Loucy (cell line): Measurements from ENCODE around the gene MAP3K13.

Experiments
- H2AFZ ChIP-seq: fragments of 200-600 bp; sonication (generic); 2 replicates; pipeline ENCODE4 v1.6.0; 2016; ENCODE audit warnings: antibody characterized with exemption, mild to moderate bottlenecking, low read length, moderate library complexity
- H3F3A ChIP-seq: fragments of 200-600 bp; 2 replicates; pipeline ENCODE4 v1.6.0; 2016; ENCODE audit warnings: antibody characterized with exemption, low read depth, mild to moderate bottlenecking
- H3K27me3 ChIP-seq: fragments of 200-600 bp; sonication (generic); 2 replicates; pipeline ENCODE4 v1.6.1; 2014; ENCODE audit warnings: low read length, mild to moderate bottlenecking; ENCODE audit not compliant: insufficient read depth, poor library complexity, severe bottlenecking
- H3K36me3 ChIP-seq: fragments of 200-600 bp; sonication (generic); 2 replicates; pipeline ENCODE4 v1.6.1; 2016; ENCODE audit warnings: low read length; ENCODE audit not compliant: insufficient read depth
- H3K4me1 ChIP-seq: fragments of 200-600 bp; sonication (generic); 2 replicates; pipeline ENCODE4 v1.5.1; 2014; ENCODE audit warnings: low read length, mild to moderate bottlenecking; ENCODE audit not compliant: insufficient read depth, poor library complexity, severe bottlenecking
- H3K4me2 ChIP-seq: fragments of 200-600 bp; sonication (generic); 2 replicates; pipeline ENCODE4 v1.6.0; 2014; ENCODE audit warnings: antibody characterized with exemption, low read length, low read depth, mild to moderate bottlenecking; ENCODE audit not compliant: poor library complexity, severe bottlenecking
- H3K4me3 ChIP-seq: fragments of 200-600 bp; sonication (generic); 2 replicates; pipeline ENCODE4 v1.5.1; 2014; ENCODE audit warnings: low read length, mild to moderate bottlenecking, mixed read lengths; ENCODE audit not compliant: poor library complexity, severe bottlenecking
- H3K79me2 ChIP-seq: fragments of 200-600 bp; sonication (generic); 2 replicates; pipeline ENCODE4 v1.6.1; 2014; ENCODE audit warnings: low read length; ENCODE audit not compliant: insufficient read depth
- H3K9ac ChIP-seq: fragments of 200-600 bp; sonication (generic); 2 replicates; pipeline ENCODE4 v1.6.0; 2014; ENCODE audit warnings: mild to moderate bottlenecking, low read depth, low read length, moderate library complexity; ENCODE audit not compliant: poor library complexity, severe bottlenecking
- H3K9me2 ChIP-seq: fragments of 200-600 bp; sonication (generic); replicated peaks from 2 replicates; pipeline ENCODE4 v1.6.1; 2016; ENCODE audit warnings: low read depth, low read length, mixed read lengths
- H3K9me3 ChIP-seq: fragments of 200-600 bp; sonication (generic); 2 replicates; pipeline ENCODE4 v1.6.1; 2014; ENCODE audit warnings: mild to moderate bottlenecking, antibody characterized with exemption, low read length, low read depth; ENCODE audit not compliant: insufficient read depth
- H4K20me1 ChIP-seq: fragments of 200-600 bp; sonication (generic); 2 replicates; pipeline ENCODE4 v1.6.0; 2014; ENCODE audit warnings: antibody characterized with exemption, low read length, mild to moderate bottlenecking; ENCODE audit not compliant: insufficient read depth, poor library complexity, severe bottlenecking
- CTCF ChIP-seq: fragments of 200-600 bp; sonication (generic); conservative IDR thresholded peaks from 2 replicates; pipeline ENCODE4 v1.5.1; 2014; ENCODE audit warnings: mild to moderate bottlenecking, antibody characterized with exemption, low read length
- EZH2phosphoT487 ChIP-seq: fragments of 200-600 bp; IDR thresholded peaks from 2 replicates; pipeline ENCODE4 v1.6.1; 2018; ENCODE audit warnings: antibody characterized with exemption, mild to moderate bottlenecking, moderate library complexity, borderline replicate concordance

Gene MAP3K13

GRCh38 chr3:185337231-185337816 lies 25.6 kb upstream of the MAP3K13 start:
- Histone ChIP-seq H4K20me1 (no peaks in the 10 kb centered on the region), H3K9me2 (no peaks in the 10 kb centered on the region), H3K79me2 (no peaks in the 10 kb centered on the region), H3K9ac (no peak overlapping the region), H2AFZ (no peak overlapping the region), H3K9me3 (no peaks in the 10 kb centered on the region), H3K4me1 (peaks cover 2% of the 10 kb centered on the region), H3K4me3 (no peak overlapping the region), H3F3A (no peaks in the 10 kb centered on the region), H3K36me3 (no peaks in the 10 kb centered on the region), H3K4me2 (no peak overlapping the region), H3K27me3 (no peaks in the 10 kb centered on the region)
- TF ChIP-seq CTCF: no peak

- TF ChIP-seq EZH2phosphoT487 (no peak), CTCF (no peak)
- no peaks in the 10 kb centered on the region for H3K36me3 ChIP-seq
- H3K4me2 ChIP-seq: no peak overlapping the region
- H3K4me3 ChIP-seq: no peak overlapping the region
- H3K9me3 ChIP-seq: no peaks in the 10 kb centered on the region
- H3K79me2 ChIP-seq: no peaks in the 10 kb centered on the region
- peaks cover 3% of the 10 kb centered on the region for H3K4me1 ChIP-seq
- H3F3A ChIP-seq: no peaks in the 10 kb centered on the region
- H2AFZ ChIP-seq: no peak overlapping the region
- H3K9me2 ChIP-seq: no peaks in the 10 kb centered on the region
- H4K20me1 ChIP-seq: no peaks in the 10 kb centered on the region
- no peak overlapping the region for H3K9ac ChIP-seq
- H3K27me3 ChIP-seq: no peaks in the 10 kb centered on the region
Observed at GRCh38 chr3:185339945-185340344, 23.0 kb upstream of the MAP3K13 start.

- Histone ChIP-seq H3K9ac (no peak overlapping the region), H3K4me3 (no peak overlapping the region), H3K4me1 (peaks cover 3% of the 10 kb centered on the region), H3K27me3 (no peaks in the 10 kb centered on the region), H3K9me3 (no peaks in the 10 kb centered on the region), H3K79me2 (no peaks in the 10 kb centered on the region), H3K9me2 (no peaks in the 10 kb centered on the region), H3K4me2 (no peak overlapping the region), H2AFZ (no peak overlapping the region), H3K36me3 (no peaks in the 10 kb centered on the region), H3F3A (no peaks in the 10 kb centered on the region), H4K20me1 (no peaks in the 10 kb centered on the region)
- TF ChIP-seq CTCF (no peak), EZH2phosphoT487 (no peak)
Observed at GRCh38 chr3:185340751-185341150, 22.2 kb upstream of the MAP3K13 start.
